Aorta (tissue), 5 donors: ENCODE measurements around the gene PEF1. TPM values are rescaled to one million over a fixed set of nuclear protein-coding genes. Genes with fewer than 3 reads are reported as not detected.

Experiments
- ATAC-seq: fragments of 200-7000 bp; cut with Tn5 transposase; one replicate; pipeline ENCODE4 v1.9.1; 2022; ENCODE audit warnings: moderate library complexity; ENCODE audit not compliant: low FRiP score
- DNase-seq, 2 donors: peaks; one replicate each; pipeline ENCODE4 v3.0.0-alpha.2; 2020
- H3K27ac ChIP-seq, 2 donors: one replicate each; pipeline ENCODE4 v1.5.1; 2013; ENCODE audit warnings: low read length in 2 of 2, mild to moderate bottlenecking in 2 of 2, moderate library complexity in 2 of 2, control low read depth in 1 of 2, inconsistent platforms in 1 of 2, low read depth in 1 of 2
- H3K27me3 ChIP-seq, 2 donors: one replicate each; pipeline ENCODE4 v1.6.1; 2013; ENCODE audit warnings: control low read depth in 1 of 2, low read length in 1 of 2, mild to moderate bottlenecking in 1 of 2, moderate library complexity in 1 of 2; ENCODE audit not compliant: insufficient read depth in 2 of 2, control insufficient read depth in 1 of 2
- H3K36me3 ChIP-seq, 2 donors: one replicate each; pipeline ENCODE4 v1.6.1; 2013; ENCODE audit warnings: control low read depth in 1 of 2, low read length in 1 of 2, mild to moderate bottlenecking in 1 of 2; ENCODE audit not compliant: insufficient read depth in 2 of 2, control insufficient read depth in 1 of 2
- H3K4me1 ChIP-seq, 2 donors: one replicate each; pipeline ENCODE4 v1.6.1; 2013; ENCODE audit warnings: low read length in 2 of 2, control low read depth in 1 of 2, mild to moderate bottlenecking in 1 of 2, moderate library complexity in 1 of 2; ENCODE audit not compliant: insufficient read depth in 2 of 2, control insufficient read depth in 1 of 2
- H3K4me3 ChIP-seq, 2 donors: one replicate each; pipeline ENCODE4 v1.5.1; 2013; ENCODE audit warnings: low read length in 2 of 2, control low read depth in 1 of 2, mild to moderate bottlenecking in 1 of 2
- H3K9me3 ChIP-seq: one replicate; pipeline ENCODE4 v1.6.1; 2013; ENCODE audit warnings: mild to moderate bottlenecking, low read length; ENCODE audit not compliant: control insufficient read depth
- WGBS, 2 donors: extraction: QIAGEN DNeasy Blood & Tissue Kit; methylation state at CpG; one replicate each; pipeline ENCODE4 v1.1.7; 2013; 5-methylcytosine and 5-hydroxymethylcytosine counted together
- intact Hi-C, 2 donors: fragments of 100-400 bp; cut with DNase I; formaldehyde crosslinking; loops; one replicate each; pipeline versions ENCODE4 v1.14.2 to v1.15.0; 2022
- polyA plus RNA-seq, 2 donors: library from polyadenylated mRNA; stranded (reverse); fragments of 200-250 nt; gene quantifications; one replicate each; pipeline ENCODE4 v1.2.3, GENCODE V29; 2013
- total RNA-seq, 2 donors: library from RNA; stranded (reverse); fragmentation: NEBNext Ultra II Directional; extraction: Animal tissue kit (Norgen Biotek cat#: 25700); gene quantifications; one replicate each; pipeline ENCODE4 v1.2.1, GENCODE V29; 2021
- donor health status: healthy with polysubstance abuse.
- donor health status: Bipolar disorder and iron deficiency.
- donor health status: DM: no; HTN: no; CAD: no.
- donor health status: DM: no; HTN: no; CAD: no.
- donor health status: DM: yes; HTN: yes; CAD: no.

The PEF1 gene
- total and polyA plus RNA-seq, 4 donors: 57.9 to 83.9 (median 70.3) TPM

- H3K36me3 ChIP-seq: peaks cover 0 to 3% of the 10 kb centered on the region in 2 donors
- WGBS, 2 donors: 91 to 94% methylated on average over 14 of the region's 14 CpGs
- intact Hi-C loops: no loop called here
These were observed 31.1 kb upstream of the PEF1 start for GRCh38 chr1:31675756-31676155.

GRCh38 chr1:31675161-31675560, 30.5 kb upstream of the PEF1 start:
- peaks cover 0 to 3% of the 10 kb centered on the region in 2 donors for H3K36me3 ChIP-seq
- H3K4me3 ChIP-seq: no peak overlapping the region
- no peaks in the 10 kb centered on the region for H3K27me3 ChIP-seq
- 23 to 25% methylated on average over 7 of the region's 7 CpGs for WGBS, 2 donors
- no peak for ATAC-seq
- intact Hi-C loops: no loop called here
- no peak for DNase-seq
- no peak overlapping the region for H3K27ac ChIP-seq
- H3K9me3 ChIP-seq: no peaks in the 10 kb centered on the region
- H3K4me1 ChIP-seq: no peaks in the 10 kb centered on the region

More at GRCh38 chr1:31675756-31676155, 31.1 kb upstream of the PEF1 start:
- Histone ChIP-seq H3K27me3 (no peaks in the 10 kb centered on the region), H3K4me1 (no peaks in the 10 kb centered on the region), H3K4me3 (no peak overlapping the region), H3K9me3 (no peaks in the 10 kb centered on the region), H3K27ac (no peak overlapping the region)
- DNase-seq (no peak), ATAC-seq (no peak)

- no peaks in the 10 kb centered on the region for H3K9me3 ChIP-seq
- peaks cover 0 to 2% of the 10 kb centered on the region in 2 donors for H3K4me1 ChIP-seq
- H3K4me3 ChIP-seq: no peak overlapping the region
- WGBS, 2 donors: 82 to 88% methylated on average over 8 of the region's 8 CpGs
- ATAC-seq (no peak), DNase-seq (no peak)
- intact Hi-C loops: no loop called here
- H3K36me3 ChIP-seq: peaks cover 0 to 2% of the 10 kb centered on the region in 2 donors
- H3K27me3 ChIP-seq: no peaks in the 10 kb centered on the region
- no peak overlapping the region for H3K27ac ChIP-seq
These were observed 29.9 kb upstream of the PEF1 start for GRCh38 chr1:31674626-31675025.

GRCh38 chr1:31673433-31673832, 28.8 kb upstream of the PEF1 start:
- Histone ChIP-seq H3K27ac (no peak overlapping the region), H3K27me3 (no peaks in the 10 kb centered on the region), H3K4me1 (peaks cover 0 to 2% of the 10 kb centered on the region in 2 donors), H3K9me3 (no peaks in the 10 kb centered on the region), H3K4me3 (no peak overlapping the region), H3K36me3 (no peaks in the 10 kb centered on the region)
- intact Hi-C loops: no loop called here
- ATAC-seq (no peak), DNase-seq (no peak)
- 90 to 92% methylated on average over 9 of the region's 9 CpGs for WGBS, 2 donors

- Histone ChIP-seq H3K4me1 (peaks cover 0 to 2% of the 10 kb centered on the region in 2 donors), H3K9me3 (no peaks in the 10 kb centered on the region), H3K4me3 (no peak overlapping the region), H3K27ac (peak overlapping the region in 1 of 2 donors; percentile 8), H3K27me3 (no peaks in the 10 kb centered on the region), H3K36me3 (no peaks in the 10 kb centered on the region)
- no peak for ATAC-seq
- intact Hi-C loops: no loop called here
- DNase-seq: peak in 1 of 2 donors; percentile 84
- 34 to 41% methylated on average over 13 of the region's 13 CpGs for WGBS, 2 donors
These were observed 28.3 kb upstream of the PEF1 start for GRCh38 chr1:31672986-31673385.

- peaks cover 0 to 2% of the 10 kb centered on the region in 2 donors for H3K4me1 ChIP-seq
- intact Hi-C loops: loop anchor here (2.0 kb wide), 2 partner anchors 33 to 43 kb away; partner anchors contain the start of gene COL16A1 (in 1 of the 2)
- WGBS, 2 donors: 30 to 34% methylated on average over 8 of the region's 8 CpGs
- DNase-seq (no peak), ATAC-seq (no peak)
- H3K27ac ChIP-seq: peak overlapping the region in 1 of 2 donors; percentile 58
- H3K9me3 ChIP-seq: no peaks in the 10 kb centered on the region
- no peaks in the 10 kb centered on the region for H3K36me3 ChIP-seq
- H3K27me3 ChIP-seq: no peaks in the 10 kb centered on the region
- H3K4me3 ChIP-seq: no peak overlapping the region
These were observed 27.0 kb upstream of the PEF1 start for GRCh38 chr1:31671561-31672201.

- intact Hi-C loops: loop anchor here (2.0 kb wide), 2 partner anchors 34 to 44 kb away; partner anchors contain the start of gene COL16A1 (in 1 of the 2)
- no peaks in the 10 kb centered on the region for H3K27me3 ChIP-seq
- H3K9me3 ChIP-seq: no peaks in the 10 kb centered on the region
- ATAC-seq (no peak), DNase-seq (no peak)
- peak overlapping the region in 1 of 2 donors; percentile 2 for H3K27ac ChIP-seq
- H3K4me1 ChIP-seq: peaks cover 0 to 2% of the 10 kb centered on the region in 2 donors
- WGBS, 2 donors: 85 to 90% methylated on average over 8 to 11 of the region's 11 CpGs
- no peak overlapping the region for H3K4me3 ChIP-seq
- no peaks in the 10 kb centered on the region for H3K36me3 ChIP-seq
These were observed 26.5 kb upstream of the PEF1 start for GRCh38 chr1:31671147-31671546.

- Histone ChIP-seq H3K9me3 (no peaks in the 10 kb centered on the region), H3K4me3 (no peak overlapping the region), H3K4me1 (peaks cover 0 to 2% of the 10 kb centered on the region in 2 donors), H3K27ac (peak overlapping the region in 1 of 2 donors; percentile 90), H3K36me3 (no peaks in the 10 kb centered on the region), H3K27me3 (no peaks in the 10 kb centered on the region)
- intact Hi-C loops: loop anchor here (2.0 kb wide), 2 partner anchors 34 to 44 kb away; partner anchors contain the start of gene COL16A1 (in 1 of the 2)
- no peak for DNase-seq
- WGBS, 2 donors: 55 to 58% methylated on average over 6 of the region's 6 CpGs
- ATAC-seq: no peak
These were observed 25.9 kb upstream of the PEF1 start for GRCh38 chr1:31670593-31670964.
